K562 (cell line): ENCODE measurements around the gene LVRN. TPM values are rescaled to one million over a fixed set of nuclear protein-coding genes. Genes with fewer than 3 reads are reported as not detected.

Experiments used
- ARID1B ChIP-seq: fragments of 450-650 bp; IDR thresholded peaks from 2 replicates; pipeline ENCODE4 v1.6.1; 2016; ENCODE audit warnings: antibody characterized with exemption, mild to moderate bottlenecking, inconsistent platforms
- BCL6 ChIP-seq: fragments of 250-450 bp; sonication (Bioruptor Pico); IDR thresholded peaks from 2 replicates; pipeline ENCODE4 v1.4.0; 2020
- CBFB ChIP-seq: sonication (generic); formaldehyde crosslinking; IDR thresholded peaks from 2 replicates; pipeline ENCODE4 v1.4.0; 2020; ENCODE audit warnings: mild to moderate bottlenecking, missing genetic modification reagents
- CEBPG ChIP-seq, 3 experiments: fragments of 200-800 bp in 1 of 3; sonication (Bioruptor generic) in 1 of 3; sonication (generic) in 1 of 3; formaldehyde crosslinking in 1 of 3; IDR thresholded peaks in 2 of 3; conservative IDR thresholded peaks in 1 of 3; 2 replicates each; pipeline versions ENCODE4 v1.6.1 to v1.8.0; 2016 to 2022; ENCODE audit warnings: missing compliant biosample characterization in 2 of 3, missing genetic modification characterization in 2 of 3, mild to moderate bottlenecking in 1 of 3, missing genetic modification reagents in 1 of 3
- CGGBP1 ChIP-seq: fragments of 250-450 bp; sonication (Bioruptor Pico); IDR thresholded peaks from 2 replicates; pipeline ENCODE4 v1.9.0; 2021; ENCODE audit warnings: mild to moderate bottlenecking
- CSDE1 ChIP-seq, 2 experiments: fragments of 450-650 bp; IDR thresholded peaks; 2 replicates each; pipeline ENCODE4 v1.6.1; 2016; ENCODE audit warnings: mild to moderate bottlenecking in 1 of 2
- DMBX1 ChIP-seq: fragments of 250-450 bp; sonication (Bioruptor Pico); IDR thresholded peaks from 2 replicates; pipeline ENCODE4 v1.8.0; 2022; ENCODE audit warnings: inconsistent platforms, mild to moderate bottlenecking, moderate library complexity, borderline replicate concordance
- HDAC8 ChIP-seq: fragments of 450-650 bp; IDR thresholded peaks from 2 replicates; pipeline ENCODE4 v1.6.1; 2016; ENCODE audit warnings: mild to moderate bottlenecking, missing genetic modification characterization, moderate library complexity, missing compliant biosample characterization
- HDGF ChIP-seq: fragments of 450-650 bp; IDR thresholded peaks from 2 replicates; pipeline ENCODE4 v1.6.1; 2016
- HNRNPLL ChIP-seq: fragments of 200-400 bp; formaldehyde crosslinking; IDR thresholded peaks from 2 replicates; pipeline ENCODE4 v1.6.1; 2017; ENCODE audit warnings: low read length, low read depth, mild to moderate bottlenecking; ENCODE audit not compliant: poor library complexity, severe bottlenecking
- KDM5B ChIP-seq: fragments of 200-600 bp; sonication (generic); IDR thresholded peaks from 2 replicates; pipeline ENCODE4 v1.6.1; 2012; ENCODE audit warnings: low read depth, mild to moderate bottlenecking, moderate library complexity, low read length, control low read depth, inconsistent platforms; ENCODE audit not compliant: insufficient replicate concordance
- L3MBTL2 ChIP-seq: fragments of 450-650 bp; IDR thresholded peaks from 2 replicates; pipeline ENCODE4 v1.6.1; 2016; ENCODE audit warnings: mild to moderate bottlenecking, moderate library complexity
- NFXL1 ChIP-seq: fragments of 450-650 bp; formaldehyde crosslinking; IDR thresholded peaks from 2 replicates; pipeline ENCODE4 v1.4.0; 2021; ENCODE audit warnings: mild to moderate bottlenecking
- NR2C2 ChIP-seq, 2 experiments: fragments of 200-800 bp in 1 of 2; sonication (Bioruptor generic) in 1 of 2; sonication (generic) in 1 of 2; formaldehyde crosslinking in 1 of 2; IDR thresholded peaks; 2 replicates each; pipeline versions ENCODE4 v1.6.1 to v1.8.0; 2016 to 2022; ENCODE audit warnings: mild to moderate bottlenecking in 1 of 2, missing compliant biosample characterization in 1 of 2, missing genetic modification characterization in 1 of 2, missing genetic modification reagents in 1 of 2
- POLR2B ChIP-seq: fragments of 450-650 bp; IDR thresholded peaks from 2 replicates; pipeline ENCODE4 v1.6.1; 2018; ENCODE audit warnings: low read depth; ENCODE audit not compliant: partially characterized antibody
- RAD21 ChIP-seq, 2 experiments: fragments of 250-450 bp in 1 of 2; fragments of 450-650 bp in 1 of 2; sonication (Bioruptor Pico) in 1 of 2; formaldehyde crosslinking in 1 of 2; IDR thresholded peaks in 1 of 2; conservative IDR thresholded peaks in 1 of 2; 2 replicates each; pipeline versions ENCODE4 v1.4.0 to v1.8.0; 2020 to 2022; ENCODE audit warnings: mild to moderate bottlenecking in 2 of 2, moderate library complexity in 1 of 2
- RFX1 ChIP-seq: fragments of 450-650 bp; IDR thresholded peaks from 2 replicates; pipeline ENCODE4 v1.6.1; 2016; ENCODE audit warnings: mild to moderate bottlenecking, moderate library complexity
- SIRT6 ChIP-seq: IDR thresholded peaks from one replicate; pipeline ENCODE4 v1.6.1; 2012; ENCODE audit warnings: low read depth, mild to moderate bottlenecking, control low read depth, inconsistent platforms, low read length, moderate library complexity
- SMARCA4 ChIP-seq: fragments of 450-650 bp; IDR thresholded peaks from 2 replicates; pipeline ENCODE4 v1.6.1; 2016
- TAF7 ChIP-seq: fragments of 450-650 bp; IDR thresholded peaks from 2 replicates; pipeline ENCODE4 v1.6.1; 2016; ENCODE audit warnings: missing genetic modification characterization, missing compliant biosample characterization
- TEAD1 ChIP-seq, 2 experiments: fragments of 450-650 bp in 1 of 2; sonication (generic) in 1 of 2; formaldehyde crosslinking; IDR thresholded peaks; 2 replicates each; pipeline versions ENCODE4 v1.4.0 to v1.8.0; 2020 to 2022; ENCODE audit warnings: mild to moderate bottlenecking in 2 of 2, missing genetic modification reagents in 1 of 2
- TRIM24 ChIP-seq, 2 experiments: fragments of 450-650 bp; IDR thresholded peaks; 2 replicates each; pipeline ENCODE4 v1.6.1; 2016
- XRCC4 ChIP-seq: IDR thresholded peaks from one replicate; pipeline ENCODE4 v1.6.1; 2011; ENCODE audit not compliant: insufficient read depth, insufficient read length; ENCODE audit errors: extremely low read depth
- ZNF217 ChIP-seq: sonication (generic); formaldehyde crosslinking; IDR thresholded peaks from 2 replicates; pipeline ENCODE4 v1.8.0; 2022; ENCODE audit warnings: mild to moderate bottlenecking, missing genetic modification reagents
- ZNF324 ChIP-seq: fragments of 250-450 bp; sonication (Bioruptor Pico); IDR thresholded peaks from 2 replicates; pipeline ENCODE4 v1.4.0; 2020; ENCODE audit warnings: mild to moderate bottlenecking
- polyA plus RNA-seq, 8 experiments: library from polyadenylated mRNA; depleted of rRNA in 4 of 8; stranded (reverse) in 5 of 8; unstranded in 3 of 8; fragments of >200 nt; fragmentation: Nextera tagmentation in 2 of 8; fragmentation: Illumina TruSeq in 1 of 8; extraction: Ambion mirVana in 2 of 8; extraction: Trizol in 1 of 8; gene quantifications; 2 replicates each; pipeline versions ENCODE4 v1.2.1 to v1.2.3, GENCODE V29; 2011 to 2014; ENCODE audit warnings: inconsistent platforms in 1 of 8, missing spikeins in 1 of 8
- total RNA-seq, 7 experiments: library from RNA; depleted of rRNA in 6 of 7; stranded (reverse); fragments of >200 nt in 6 of 7; fragmentation: Illumina TruSeq in 2 of 7; extraction: Trizol in 2 of 7; gene quantifications; 2 replicates each; pipeline versions ENCODE4 v1.2.1 to v1.2.3, GENCODE V29; 2011 to 2021; ENCODE audit warnings: low replicate concordance in 1 of 7
- TF ChIP-seq, protein P1 (sequence below): fragments of 250-450 bp; sonication (Bioruptor Pico); IDR thresholded peaks from 2 replicates; pipeline ENCODE4 v1.8.0; 2021; ENCODE audit warnings: moderate library complexity, mild to moderate bottlenecking, inconsistent platforms
- TF ChIP-seq, protein P2 (sequence below): fragments of 450-650 bp; IDR thresholded peaks from 2 replicates; pipeline ENCODE4 v1.6.1; 2017; ENCODE audit warnings: antibody characterized with exemption, mild to moderate bottlenecking

LVRN gene
- total and polyA plus RNA-seq, 9 of the 15 experiments (the other 6 are each of a cell fraction or from before 2014, with no cell fraction given) = 2.6 to 5.3 (median 4.1) TPM

DNA sequence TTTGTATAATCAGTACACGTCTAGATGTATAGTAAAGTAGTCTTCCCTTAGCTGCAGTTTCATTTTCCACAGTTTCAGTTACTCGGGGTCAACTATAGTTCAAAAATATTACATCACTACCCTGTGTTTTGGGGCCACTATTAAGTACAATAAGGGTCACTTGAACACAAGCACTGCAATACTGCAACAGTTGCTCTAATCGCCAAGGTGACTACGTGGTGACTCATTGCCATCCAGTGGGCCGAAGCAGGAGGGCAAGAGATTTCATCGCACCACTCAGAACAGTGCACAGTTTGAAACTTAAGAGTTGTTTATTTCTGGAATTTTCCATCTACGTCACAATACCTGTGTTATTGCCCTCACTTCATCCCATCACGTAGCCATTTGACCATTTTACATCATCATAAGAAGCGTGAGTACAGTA is 69.8 kb downstream of the LVRN start, which contains the start of gene ARL14EPL (continued):
- TF ChIP-seq TRIM24 (IDR thresholded peaks at IDR 0.05) (0 out of 4 replicates have a peak, but pooled peaks of 1 of the 2 experiments have one; percentile 53), CGGBP1 (CRISPR knock-in tag) (no peak), TAF7 (no peak), L3MBTL2 (no peak), NFXL1 (CRISPR knock-in tag) (no peak), TEAD1 (CRISPR knock-in tag; IDR thresholded peaks at IDR 0.05) (no peak), KDM5B (no peak), RAD21 (CRISPR knock-in tag; conservative IDR thresholded peaks at IDR 0.05 in 1 of 2, IDR thresholded peaks at IDR 0.05 in 1 of 2) (peak; percentile 67 to 75), NR2C2 (CRISPR knock-in tag; IDR thresholded peaks at IDR 0.05) (no peak), NR2C2 (tag; IDR thresholded peaks at IDR 0.05) (peak; percentile 55; the same call in 1 of the 2 replicates), CBFB (CRISPR knock-in tag) (no peak), DMBX1 (CRISPR knock-in tag) (no peak), BCL6 (CRISPR knock-in tag) (no peak), HDAC8 (tag) (no peak), CSDE1 (IDR thresholded peaks at IDR 0.05) (no peak), XRCC4 (no peak), HDGF (no peak), ZNF324 (CRISPR knock-in tag) (no peak), SIRT6 (no peak), CEBPG (CRISPR knock-in tag; IDR thresholded peaks at IDR 0.05) (0 out of 2 replicates have a peak, but pooled peaks have one; percentile 37), CEBPG (tag; conservative IDR thresholded peaks at IDR 0.05 in 1 of 2, IDR thresholded peaks at IDR 0.05 in 1 of 2) (peak; percentile 68 to 93), ZNF217 (CRISPR knock-in tag) (no peak), SMARCA4 (peak; percentile 30; the same call in 1 of the 2 replicates), POLR2B (no peak), ARID1B (peak; percentile 45; the same call in 1 of the 2 replicates), RFX1 (peak; percentile 45), HNRNPLL (peak; percentile 66)
- TF ChIP-seq, protein P1, sequence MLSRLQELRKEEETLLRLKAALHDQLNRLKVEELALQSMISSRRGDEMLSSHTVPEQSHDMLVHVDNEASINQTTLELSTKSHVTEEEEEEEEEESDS (CRISPR knock-in tag) = no peak
- TF ChIP-seq, protein P2, sequence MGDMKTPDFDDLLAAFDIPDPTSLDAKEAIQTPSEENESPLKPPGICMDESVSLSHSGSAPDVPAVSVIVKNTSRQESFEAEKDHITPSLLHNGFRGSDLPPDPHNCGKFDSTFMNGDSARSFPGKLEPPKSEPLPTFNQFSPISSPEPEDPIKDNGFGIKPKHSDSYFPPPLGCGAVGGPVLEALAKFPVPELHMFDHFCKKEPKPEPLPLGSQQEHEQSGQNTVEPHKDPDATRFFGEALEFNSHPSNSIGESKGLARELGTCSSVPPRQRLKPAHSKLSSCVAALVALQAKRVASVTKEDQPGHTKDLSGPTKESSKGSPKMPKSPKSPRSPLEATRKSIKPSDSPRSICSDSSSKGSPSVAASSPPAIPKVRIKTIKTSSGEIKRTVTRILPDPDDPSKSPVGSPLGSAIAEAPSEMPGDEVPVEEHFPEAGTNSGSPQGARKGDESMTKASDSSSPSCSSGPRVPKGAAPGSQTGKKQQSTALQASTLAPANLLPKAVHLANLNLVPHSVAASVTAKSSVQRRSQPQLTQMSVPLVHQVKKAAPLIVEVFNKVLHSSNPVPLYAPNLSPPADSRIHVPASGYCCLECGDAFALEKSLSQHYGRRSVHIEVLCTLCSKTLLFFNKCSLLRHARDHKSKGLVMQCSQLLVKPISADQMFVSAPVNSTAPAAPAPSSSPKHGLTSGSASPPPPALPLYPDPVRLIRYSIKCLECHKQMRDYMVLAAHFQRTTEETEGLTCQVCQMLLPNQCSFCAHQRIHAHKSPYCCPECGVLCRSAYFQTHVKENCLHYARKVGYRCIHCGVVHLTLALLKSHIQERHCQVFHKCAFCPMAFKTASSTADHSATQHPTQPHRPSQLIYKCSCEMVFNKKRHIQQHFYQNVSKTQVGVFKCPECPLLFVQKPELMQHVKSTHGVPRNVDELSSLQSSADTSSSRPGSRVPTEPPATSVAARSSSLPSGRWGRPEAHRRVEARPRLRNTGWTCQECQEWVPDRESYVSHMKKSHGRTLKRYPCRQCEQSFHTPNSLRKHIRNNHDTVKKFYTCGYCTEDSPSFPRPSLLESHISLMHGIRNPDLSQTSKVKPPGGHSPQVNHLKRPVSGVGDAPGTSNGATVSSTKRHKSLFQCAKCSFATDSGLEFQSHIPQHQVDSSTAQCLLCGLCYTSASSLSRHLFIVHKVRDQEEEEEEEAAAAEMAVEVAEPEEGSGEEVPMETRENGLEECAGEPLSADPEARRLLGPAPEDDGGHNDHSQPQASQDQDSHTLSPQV = no peak
